WTC11 (cell line): ENCODE data around the gene AR. TPM values are rescaled to one million over a fixed set of nuclear protein-coding genes. Genes with fewer than 3 reads are reported as not detected.

Source experiments
- ATAC-seq: fragments of 200-7000 bp; cut with Tn5 transposase; 2 replicates; pipeline ENCODE4 v1.10.0; 2021; ENCODE audit warnings: mild to moderate bottlenecking, moderate library complexity
- CTCF ChIA-PET: fragments of 300-600 bp; sonication (Branson Sonifier 250); formaldehyde crosslinking; loops from one replicate; lab custom pipeline; 2021; ENCODE audit warnings: antibody characterized with exemption; lab: Charles Lee
- POLR2A ChIA-PET: fragments of 350-600 bp; sonication (Branson Sonifier 250); formaldehyde crosslinking; loops from one replicate; lab custom pipeline; 2021; ENCODE audit warnings: antibody characterized with exemption; lab: Charles Lee
- DNase-seq: peaks from one replicate; pipeline ENCODE4 v3.0.0; 2021; ENCODE audit warnings: low spot score
- H3K27ac Mint-ChIP-seq: 2 replicates; pipeline ENCODE4 v1.8.0; 2021; ENCODE audit warnings: mixed read lengths
- H3K27me3 Mint-ChIP-seq: 2 replicates; pipeline ENCODE4 v1.8.0; 2021; ENCODE audit warnings: low read depth, mild to moderate bottlenecking, moderate library complexity, mixed read lengths
- H3K36me3 Mint-ChIP-seq: 2 replicates; pipeline ENCODE4 v1.8.0; 2021; ENCODE audit warnings: mixed read lengths
- H3K4me1 Mint-ChIP-seq: 2 replicates; pipeline ENCODE4 v1.8.0; 2022; ENCODE audit warnings: mixed read lengths
- H3K4me3 Mint-ChIP-seq: 2 replicates; pipeline ENCODE4 v1.8.0; 2021; ENCODE audit warnings: mild to moderate bottlenecking, moderate library complexity, mixed read lengths
- H3K9me3 Mint-ChIP-seq: 2 replicates; pipeline ENCODE4 v1.8.0; 2021; ENCODE audit warnings: mixed read lengths
- ETV6 ChIP-seq: sonication (generic); formaldehyde crosslinking; IDR thresholded peaks from 2 replicates; pipeline ENCODE4 v1.8.1; 2022; ENCODE audit warnings: mild to moderate bottlenecking, missing genetic modification reagents
- FOXJ3 ChIP-seq: sonication (generic); formaldehyde crosslinking; IDR thresholded peaks from 2 replicates; pipeline ENCODE4 v1.9.0; 2021; ENCODE audit warnings: missing genetic modification reagents, mild to moderate bottlenecking, borderline replicate concordance
- JUN ChIP-seq: sonication (generic); formaldehyde crosslinking; IDR thresholded peaks from 2 replicates; pipeline ENCODE4 v1.8.0; 2023; ENCODE audit warnings: mild to moderate bottlenecking, missing genetic modification reagents
- MXD4 ChIP-seq: fragments of 250-450 bp; sonication (Bioruptor Pico); IDR thresholded peaks from 2 replicates; pipeline ENCODE4 v1.8.0; 2021; ENCODE audit warnings: mild to moderate bottlenecking, moderate library complexity, borderline replicate concordance
- RELA ChIP-seq: sonication (generic); formaldehyde crosslinking; IDR thresholded peaks from 2 replicates; pipeline ENCODE4 v1.8.1; 2022; ENCODE audit warnings: missing genetic modification reagents, mild to moderate bottlenecking, borderline replicate concordance
- TP53 ChIP-seq: sonication (generic); formaldehyde crosslinking; IDR thresholded peaks from 2 replicates; pipeline ENCODE4 v1.8.1; 2023; ENCODE audit warnings: mild to moderate bottlenecking, missing genetic modification reagents
- ZBTB21 ChIP-seq: sonication (generic); formaldehyde crosslinking; IDR thresholded peaks from 2 replicates; pipeline ENCODE4 v1.8.1; 2023; ENCODE audit warnings: mild to moderate bottlenecking, missing genetic modification reagents, borderline replicate concordance
- ZNF263 ChIP-seq: sonication (generic); formaldehyde crosslinking; IDR thresholded peaks from 2 replicates; pipeline ENCODE4 v1.8.1; 2022; ENCODE audit warnings: low read depth, mild to moderate bottlenecking, moderate library complexity, missing genetic modification reagents
- ZNF317 ChIP-seq: sonication (generic); formaldehyde crosslinking; IDR thresholded peaks from 2 replicates; pipeline ENCODE4 v1.8.1; 2023; ENCODE audit warnings: low read depth, mild to moderate bottlenecking, moderate library complexity, missing genetic modification reagents, borderline replicate concordance
- ZNF396 ChIP-seq: fragments of 250-450 bp; sonication (Bioruptor Pico); IDR thresholded peaks from 2 replicates; pipeline ENCODE4 v1.8.0; 2021; ENCODE audit warnings: mild to moderate bottlenecking, moderate library complexity, borderline replicate concordance
- total RNA-seq: library from RNA; stranded (reverse); gene quantifications from 3 replicates; pipeline ENCODE4 v1.2.3, GENCODE V29; 2021
- TF ChIP-seq, protein P1 (sequence below): sonication (generic); formaldehyde crosslinking; IDR thresholded peaks from 2 replicates; pipeline ENCODE4 v1.8.0; 2022; ENCODE audit warnings: missing genetic modification reagents
- TF ChIP-seq, protein P2 (sequence below): sonication (generic); formaldehyde crosslinking; IDR thresholded peaks from 2 replicates; pipeline ENCODE4 v1.8.0; 2023; ENCODE audit warnings: mild to moderate bottlenecking, missing genetic modification reagents
- TF ChIP-seq, protein P3 (sequence below): fragments of 250-450 bp; sonication (Bioruptor Pico); IDR thresholded peaks from 2 replicates; pipeline ENCODE4 v1.8.0; 2021; ENCODE audit warnings: mild to moderate bottlenecking
- TF ChIP-seq, protein P4 (sequence below): sonication (generic); formaldehyde crosslinking; IDR thresholded peaks from 2 replicates; pipeline ENCODE4 v1.8.0; 2022; ENCODE audit warnings: mild to moderate bottlenecking, missing genetic modification reagents

Gene AR
- total RNA-seq, 1 experiment from 2014 or later = 10.3 TPM

DNA sequence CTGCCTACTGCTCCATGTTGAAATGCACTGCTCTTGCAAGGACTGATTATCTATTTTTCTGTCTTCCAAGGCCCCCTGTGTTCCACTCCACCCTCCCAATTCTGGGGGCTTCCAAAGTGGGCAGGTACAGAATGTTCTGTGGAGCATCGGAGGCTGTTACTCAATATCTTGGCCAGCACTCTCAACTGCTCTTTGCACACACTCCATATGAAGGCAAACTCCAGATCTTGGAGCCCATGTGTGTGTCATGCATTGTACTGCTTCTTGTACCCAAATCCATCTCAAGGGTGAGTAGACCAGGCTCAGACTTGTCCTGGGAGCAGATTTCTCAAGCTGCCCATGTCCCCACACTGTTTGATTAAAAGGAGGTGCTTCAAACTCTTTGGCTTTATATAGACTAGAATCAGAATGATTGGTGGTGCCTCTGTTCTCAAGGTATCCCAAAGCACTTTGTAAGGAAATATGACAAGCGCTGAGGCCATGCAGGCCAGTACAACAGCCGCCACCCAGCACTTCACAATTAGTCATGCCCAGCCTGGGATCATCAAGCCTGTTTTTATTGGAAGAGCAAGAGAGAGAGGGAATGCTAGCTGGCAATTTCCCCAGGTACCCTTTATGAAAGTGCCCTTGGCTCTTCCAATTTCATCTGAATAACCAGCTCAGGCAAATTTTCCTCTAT is 44.3 kb downstream of the AR start (continued):
- TF ChIP-seq, protein P1, sequence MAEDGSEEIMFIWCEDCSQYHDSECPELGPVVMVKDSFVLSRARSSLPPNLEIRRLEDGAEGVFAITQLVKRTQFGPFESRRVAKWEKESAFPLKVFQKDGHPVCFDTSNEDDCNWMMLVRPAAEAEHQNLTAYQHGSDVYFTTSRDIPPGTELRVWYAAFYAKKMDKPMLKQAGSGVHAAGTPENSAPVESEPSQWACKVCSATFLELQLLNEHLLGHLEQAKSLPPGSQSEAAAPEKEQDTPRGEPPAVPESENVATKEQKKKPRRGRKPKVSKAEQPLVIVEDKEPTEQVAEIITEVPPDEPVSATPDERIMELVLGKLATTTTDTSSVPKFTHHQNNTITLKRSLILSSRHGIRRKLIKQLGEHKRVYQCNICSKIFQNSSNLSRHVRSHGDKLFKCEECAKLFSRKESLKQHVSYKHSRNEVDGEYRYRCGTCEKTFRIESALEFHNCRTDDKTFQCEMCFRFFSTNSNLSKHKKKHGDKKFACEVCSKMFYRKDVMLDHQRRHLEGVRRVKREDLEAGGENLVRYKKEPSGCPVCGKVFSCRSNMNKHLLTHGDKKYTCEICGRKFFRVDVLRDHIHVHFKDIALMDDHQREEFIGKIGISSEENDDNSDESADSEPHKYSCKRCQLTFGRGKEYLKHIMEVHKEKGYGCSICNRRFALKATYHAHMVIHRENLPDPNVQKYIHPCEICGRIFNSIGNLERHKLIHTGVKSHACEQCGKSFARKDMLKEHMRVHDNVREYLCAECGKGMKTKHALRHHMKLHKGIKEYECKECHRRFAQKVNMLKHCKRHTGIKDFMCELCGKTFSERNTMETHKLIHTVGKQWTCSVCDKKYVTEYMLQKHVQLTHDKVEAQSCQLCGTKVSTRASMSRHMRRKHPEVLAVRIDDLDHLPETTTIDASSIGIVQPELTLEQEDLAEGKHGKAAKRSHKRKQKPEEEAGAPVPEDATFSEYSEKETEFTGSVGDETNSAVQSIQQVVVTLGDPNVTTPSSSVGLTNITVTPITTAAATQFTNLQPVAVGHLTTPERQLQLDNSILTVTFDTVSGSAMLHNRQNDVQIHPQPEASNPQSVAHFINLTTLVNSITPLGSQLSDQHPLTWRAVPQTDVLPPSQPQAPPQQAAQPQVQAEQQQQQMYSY = no peak
- TF ChIP-seq ETV6 (no peak), ZNF396 (CRISPR knock-in tag) (no peak), TP53 (no peak)
- TF ChIP-seq, all 79 proteins: peak for 0

DNA sequence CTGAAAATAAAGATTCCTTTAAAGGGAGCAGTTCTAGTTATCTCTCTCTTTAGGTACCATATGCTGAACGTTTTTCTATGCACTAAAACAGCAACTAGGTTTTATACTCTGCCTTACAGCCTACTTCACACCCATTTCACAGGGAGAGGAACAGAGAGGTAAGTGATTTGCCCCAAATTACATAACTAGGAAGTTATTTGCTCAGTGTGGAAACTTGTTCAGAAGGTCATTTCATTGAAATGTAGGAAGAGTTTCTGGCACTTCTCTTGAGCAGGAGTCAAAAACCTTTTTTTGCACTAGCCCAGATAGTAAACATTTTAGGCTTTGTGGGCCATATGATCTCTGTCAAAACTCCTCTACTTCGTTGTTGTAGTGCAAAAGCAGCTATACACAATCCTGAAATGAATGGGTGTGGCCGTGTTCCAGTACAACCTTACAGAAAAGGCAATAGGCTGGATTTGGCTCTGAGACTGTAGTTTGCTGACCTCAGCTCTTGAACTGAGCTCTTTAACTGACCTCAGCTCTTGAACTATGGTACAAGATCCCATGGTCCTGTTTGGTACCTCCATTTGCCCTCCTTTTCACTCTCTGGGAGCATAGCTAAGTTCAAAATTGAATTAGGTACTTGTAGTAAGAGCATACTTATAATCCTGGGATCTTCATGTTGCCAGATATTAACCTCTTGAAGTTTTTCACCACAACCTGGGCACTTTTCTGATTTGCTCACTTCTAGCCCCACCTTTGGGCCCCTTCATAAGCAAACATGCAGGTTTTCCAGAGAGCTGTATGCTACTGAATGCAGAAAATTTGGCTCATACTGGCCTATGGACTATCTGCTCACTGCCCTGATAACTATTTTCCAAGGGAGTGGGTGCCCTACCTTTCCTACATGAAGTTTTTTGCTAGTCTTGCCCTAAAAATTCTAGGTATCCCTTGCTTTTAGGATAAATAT is 53.3 kb downstream of the AR start:
- no peak for ATAC-seq
- no peaks in the 10 kb centered on the region for H3K27me3 Mint-ChIP-seq
- CTCF ChIA-PET = no interaction called here

More for the DNA sequence above, 53.3 kb downstream of the AR start:
- POLR2A ChIA-PET = no interaction called here
- H3K9me3 Mint-ChIP-seq = no peaks in the 10 kb centered on the region
- no peaks in the 10 kb centered on the region for H3K4me1 Mint-ChIP-seq
- no peaks in the 10 kb centered on the region for H3K36me3 Mint-ChIP-seq
- no peak for DNase-seq
- no peak overlapping the region for H3K4me3 Mint-ChIP-seq
- TF ChIP-seq, protein P1 = no peak
- TF ChIP-seq, protein P2, sequence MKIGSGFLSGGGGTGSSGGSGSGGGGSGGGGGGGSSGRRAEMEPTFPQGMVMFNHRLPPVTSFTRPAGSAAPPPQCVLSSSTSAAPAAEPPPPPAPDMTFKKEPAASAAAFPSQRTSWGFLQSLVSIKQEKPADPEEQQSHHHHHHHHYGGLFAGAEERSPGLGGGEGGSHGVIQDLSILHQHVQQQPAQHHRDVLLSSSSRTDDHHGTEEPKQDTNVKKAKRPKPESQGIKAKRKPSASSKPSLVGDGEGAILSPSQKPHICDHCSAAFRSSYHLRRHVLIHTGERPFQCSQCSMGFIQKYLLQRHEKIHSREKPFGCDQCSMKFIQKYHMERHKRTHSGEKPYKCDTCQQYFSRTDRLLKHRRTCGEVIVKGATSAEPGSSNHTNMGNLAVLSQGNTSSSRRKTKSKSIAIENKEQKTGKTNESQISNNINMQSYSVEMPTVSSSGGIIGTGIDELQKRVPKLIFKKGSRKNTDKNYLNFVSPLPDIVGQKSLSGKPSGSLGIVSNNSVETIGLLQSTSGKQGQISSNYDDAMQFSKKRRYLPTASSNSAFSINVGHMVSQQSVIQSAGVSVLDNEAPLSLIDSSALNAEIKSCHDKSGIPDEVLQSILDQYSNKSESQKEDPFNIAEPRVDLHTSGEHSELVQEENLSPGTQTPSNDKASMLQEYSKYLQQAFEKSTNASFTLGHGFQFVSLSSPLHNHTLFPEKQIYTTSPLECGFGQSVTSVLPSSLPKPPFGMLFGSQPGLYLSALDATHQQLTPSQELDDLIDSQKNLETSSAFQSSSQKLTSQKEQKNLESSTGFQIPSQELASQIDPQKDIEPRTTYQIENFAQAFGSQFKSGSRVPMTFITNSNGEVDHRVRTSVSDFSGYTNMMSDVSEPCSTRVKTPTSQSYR (CRISPR knock-in tag) = no peak
- no peak for TF ChIP-seq MXD4 (CRISPR knock-in tag)
- no peak for TF ChIP-seq ZBTB21 (CRISPR knock-in tag)
- no peak for TF ChIP-seq FOXJ3
- TF ChIP-seq ZNF263 = no peak
- TF ChIP-seq, protein P3, sequence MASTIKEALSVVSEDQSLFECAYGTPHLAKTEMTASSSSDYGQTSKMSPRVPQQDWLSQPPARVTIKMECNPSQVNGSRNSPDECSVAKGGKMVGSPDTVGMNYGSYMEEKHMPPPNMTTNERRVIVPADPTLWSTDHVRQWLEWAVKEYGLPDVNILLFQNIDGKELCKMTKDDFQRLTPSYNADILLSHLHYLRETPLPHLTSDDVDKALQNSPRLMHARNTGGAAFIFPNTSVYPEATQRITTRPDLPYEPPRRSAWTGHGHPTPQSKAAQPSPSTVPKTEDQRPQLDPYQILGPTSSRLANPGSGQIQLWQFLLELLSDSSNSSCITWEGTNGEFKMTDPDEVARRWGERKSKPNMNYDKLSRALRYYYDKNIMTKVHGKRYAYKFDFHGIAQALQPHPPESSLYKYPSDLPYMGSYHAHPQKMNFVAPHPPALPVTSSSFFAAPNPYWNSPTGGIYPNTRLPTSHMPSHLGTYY (CRISPR knock-in tag) = no peak
- TF ChIP-seq ZNF317 = no peak
- TF ChIP-seq RELA = no peak
- TF ChIP-seq, protein P4, sequence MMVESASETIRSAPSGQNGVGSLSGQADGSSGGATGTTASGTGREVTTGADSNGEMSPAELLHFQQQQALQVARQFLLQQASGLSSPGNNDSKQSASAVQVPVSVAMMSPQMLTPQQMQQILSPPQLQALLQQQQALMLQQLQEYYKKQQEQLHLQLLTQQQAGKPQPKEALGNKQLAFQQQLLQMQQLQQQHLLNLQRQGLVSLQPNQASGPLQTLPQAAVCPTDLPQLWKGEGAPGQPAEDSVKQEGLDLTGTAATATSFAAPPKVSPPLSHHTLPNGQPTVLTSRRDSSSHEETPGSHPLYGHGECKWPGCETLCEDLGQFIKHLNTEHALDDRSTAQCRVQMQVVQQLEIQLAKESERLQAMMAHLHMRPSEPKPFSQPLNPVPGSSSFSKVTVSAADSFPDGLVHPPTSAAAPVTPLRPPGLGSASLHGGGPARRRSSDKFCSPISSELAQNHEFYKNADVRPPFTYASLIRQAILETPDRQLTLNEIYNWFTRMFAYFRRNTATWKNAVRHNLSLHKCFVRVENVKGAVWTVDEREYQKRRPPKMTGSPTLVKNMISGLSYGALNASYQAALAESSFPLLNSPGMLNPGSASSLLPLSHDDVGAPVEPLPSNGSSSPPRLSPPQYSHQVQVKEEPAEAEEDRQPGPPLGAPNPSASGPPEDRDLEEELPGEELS (CRISPR knock-in tag) = no peak
- no peak for TF ChIP-seq JUN (CRISPR knock-in tag)
- TF ChIP-seq, all 79 proteins: peak for 0
- no peak overlapping the region for H3K27ac Mint-ChIP-seq
